Measurements from ENCODE around the gene CGRRF1. TPM values are rescaled to one million over a fixed set of nuclear protein-coding genes. Genes with fewer than 3 reads are reported as not detected.

Gene CGRRF1
- total and polyA plus RNA-seq, 2 of the 13 experiments (the other 11 are each of a cell fraction or from before 2014, with no cell fraction given): 16.8 to 18.2 TPM

GRCh38 chr14:54475911-54476310 is 33.8 kb upstream of the CGRRF1 start (continued):
- TF ChIP-seq ZNF512B (CRISPR knock-in tag; IDR thresholded peaks at IDR 0.05; ENCODE audit: borderline replicate concordance) (no peak), THYN1 (CRISPR knock-in tag; IDR thresholded peaks at IDR 0.05; ENCODE audit: borderline replicate concordance, low read depth) (no peak), NPAS2 (CRISPR knock-in tag; IDR thresholded peaks at IDR 0.05; ENCODE audit: borderline replicate concordance) (no peak), NFRKB (IDR thresholded peaks at IDR 0.05) (no peak)

GRCh38 chr14:54478636-54479215 is 31.0 kb upstream of the CGRRF1 start:
- ATAC-seq: no peak
- no peaks in the 10 kb centered on the region for H3K27me3 ChIP-seq (ENCODE audit: control insufficient read depth in 1 of 2, insufficient read depth in 2 of 2, low read length in 2 of 2)
- WGBS (ENCODE audit: low lambda C conversion rate): 94% methylated on average over 3 of the region's 3 CpGs
- H2AFZ ChIP-seq (ENCODE audit: low read length): no peak overlapping the region
- no peaks in the 10 kb centered on the region for H3K9me3 ChIP-seq (ENCODE audit: low read length)
- no TSS peak for BruUV-seq (replicated peaks)
- FAIRE-seq: no peak
- H3K9ac ChIP-seq (ENCODE audit: insufficient read depth, low read depth, low read length): no peak overlapping the region
- ChIA-PET CTCF (ENCODE audit: low intra/inter-chr PET ratio, low total read pairs) (no interaction called here), POLR2A (no interaction called here)
- in situ Hi-C loops (cut with HindIII; ENCODE audit: extremely low pct_ligation_motif_present, low pct_unique_long_range_greater_than_20kb): no loop called here
- DNase-seq (ENCODE audit: low spot score): no peak
- no peak overlapping the region for H3K27ac ChIP-seq (ENCODE audit: extremely low read length, insufficient read depth, low read length)
- H3K4me2 ChIP-seq (ENCODE audit: low read depth, low read length): no peak overlapping the region
- H4K20me1 ChIP-seq (ENCODE audit: insufficient read depth, low read length): peaks cover 4% of the 10 kb centered on the region
- H3K4me3 ChIP-seq (replicated peaks in 1 of 3; ENCODE audit: insufficient read depth in 1 of 3, low read depth in 2 of 3, low read length in 3 of 3): no peak overlapping the region
- peaks cover 3 to 42% of the 10 kb centered on the region in 2 experiments for H3K36me3 ChIP-seq (replicated peaks in 1 of 2; ENCODE audit: control insufficient read depth in 1 of 2, insufficient read depth in 2 of 2, low read length in 2 of 2)
- peaks cover 17% of the 10 kb centered on the region for H3K4me1 ChIP-seq (ENCODE audit: insufficient read depth, low read length)
- intact Hi-C loops (cut with micrococcal nuclease; ENCODE audit: unreplicated experiment): no loop called here
- peaks cover 22% of the 10 kb centered on the region for H3K79me2 ChIP-seq (ENCODE audit: insufficient read depth, low read length)
- TF ChIP-seq PAF1 (CRISPR knock-in tag; IDR thresholded peaks at IDR 0.05) (no peak), ZBTB3 (CRISPR knock-in tag; IDR thresholded peaks at IDR 0.05; ENCODE audit: borderline replicate concordance, low read depth) (no peak), JUN (CRISPR knock-in tag; IDR thresholded peaks at IDR 0.05) (no peak), ZNF282 (IDR thresholded peaks at IDR 0.05; ENCODE audit: partially characterized antibody) (no peak), ZNF879 (CRISPR knock-in tag; IDR thresholded peaks at IDR 0.05) (no peak), ZNF460 (CRISPR knock-in tag; IDR thresholded peaks at IDR 0.05; ENCODE audit: borderline replicate concordance) (no peak), ZNF569 (CRISPR knock-in tag; IDR thresholded peaks at IDR 0.05; ENCODE audit: borderline replicate concordance) (no peak), MYPOP (CRISPR knock-in tag; IDR thresholded peaks at IDR 0.05) (no peak), FOXP1 (IDR thresholded peaks at IDR 0.05) (no peak), FOXP1 (CRISPR knock-in tag; IDR thresholded peaks at IDR 0.05) (no peak), ZFP91 (CRISPR knock-in tag; IDR thresholded peaks at IDR 0.05; ENCODE audit: borderline replicate concordance) (no peak), ZNF441 (CRISPR knock-in tag; IDR thresholded peaks at IDR 0.05; ENCODE audit: borderline replicate concordance) (no peak)

Measured in HepG2 (cell line).